ENCODE results near the gene MTHFD1L. TPM values are rescaled to one million over a fixed set of nuclear protein-coding genes. Genes with fewer than 3 reads are reported as not detected.

The MTHFD1L gene
- total and polyA plus RNA-seq, 2 of the 8 experiments (the other 6 are each of a cell fraction or from before 2014, with no cell fraction given): 29.2 to 105 TPM

DNA sequence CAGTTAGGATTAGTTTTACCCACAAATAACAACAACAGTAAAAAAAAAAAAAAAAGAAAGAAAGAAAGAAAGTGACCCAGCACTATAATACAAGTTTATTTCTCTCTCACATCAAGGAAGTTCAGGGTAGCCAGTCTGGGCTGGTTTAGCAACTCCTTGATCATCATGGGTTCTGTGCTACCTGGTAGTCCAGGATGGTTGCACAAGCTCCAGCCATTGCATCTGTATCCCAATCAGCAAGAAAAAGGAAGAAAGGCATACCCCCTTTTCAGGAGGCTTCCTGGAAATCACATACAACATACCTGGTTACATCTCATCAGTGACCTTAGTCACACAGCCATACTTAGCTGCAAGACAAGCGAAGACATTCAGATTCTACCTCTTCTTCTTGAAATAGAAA lies 128.5 kb downstream of the MTHFD1L start:
- Histone ChIP-seq H3K79me1 (ENCODE audit: low read depth, low read length) (no peaks in the 10 kb centered on the region), H2BK5ac (ENCODE audit: low read depth, low read length) (no peak overlapping the region), H4K91ac (replicated peaks; ENCODE audit: insufficient read length, low read length) (no peak overlapping the region), H3K23me2 (ENCODE audit: low read depth, low read length) (no peaks in the 10 kb centered on the region), H4K8ac (ENCODE audit: extremely low read depth, insufficient read depth, low read length) (no peak overlapping the region), H2BK20ac (ENCODE audit: low read length) (no peak overlapping the region), H4K5ac (ENCODE audit: insufficient read length, low read depth, low read length) (no peak overlapping the region), H3K18ac (ENCODE audit: extremely low read depth, low read length) (no peak overlapping the region), H3K23ac (ENCODE audit: insufficient read length) (no peak overlapping the region), H3K4me2 (ENCODE audit: insufficient read depth in 1 of 2, low read depth in 2 of 2, low read length in 2 of 2) (no peak overlapping the region), H3K4me1 (replicated peaks in 1 of 4; ENCODE audit: control insufficient read depth in 3 of 4, insufficient read depth in 4 of 4, low read length in 3 of 4) (no peaks in the 10 kb centered on the region), H3K9me3 (ENCODE audit: insufficient read depth in 2 of 2, low read depth in 1 of 2, low read length in 1 of 2) (no peaks in the 10 kb centered on the region), H3K79me2 (ENCODE audit: control insufficient read depth in 1 of 2, insufficient read depth in 2 of 2, low read length in 2 of 2) (no peaks in the 10 kb centered on the region), H3K9ac (replicated peaks in 1 of 4; ENCODE audit: extremely low read depth in 1 of 4, low read depth in 3 of 4, low read length in 3 of 4) (no peak overlapping the region), H2BK120ac (replicated peaks; ENCODE audit: low read depth, low read length) (no peak overlapping the region), H3K27me3 (replicated peaks in 1 of 4; ENCODE audit: control insufficient read depth in 3 of 4, extremely low read depth in 1 of 4, insufficient read depth in 3 of 4, low read length in 3 of 4) (no peaks in the 10 kb centered on the region), H2BK12ac (ENCODE audit: low read depth, low read length) (no peak overlapping the region), H4K20me1 (replicated peaks in 1 of 2; ENCODE audit: control insufficient read depth in 1 of 2, insufficient read depth in 2 of 2, low read length in 2 of 2) (no peaks in the 10 kb centered on the region), H3K4me3 (ENCODE audit: extremely low read depth in 1 of 4, insufficient read depth in 2 of 4, low read depth in 3 of 4, low read length in 4 of 4) (no peak overlapping the region), H3K56ac (replicated peaks; ENCODE audit: insufficient read length, low read depth, low read length) (no peak overlapping the region), H3K14ac (ENCODE audit: insufficient read length) (no peak overlapping the region), H3K36me3 (ENCODE audit: control insufficient read depth in 2 of 4, insufficient read depth in 4 of 4, low read length in 3 of 4) (peaks cover 0 to 3% (median 0%) of the 10 kb centered on the region in 4 experiments; a peak in 3 of 8 replicates), H2BK15ac (ENCODE audit: low read length) (no peak overlapping the region), H2AFZ (ENCODE audit: low read length) (no peak overlapping the region), H3K4ac (replicated peaks; ENCODE audit: insufficient read length, low read depth, low read length) (no peak overlapping the region), H3K27ac (ENCODE audit: low read depth, low read length) (no peak overlapping the region), H2AK5ac (ENCODE audit: low read depth, low read length) (no peak overlapping the region)
- TF ChIP-seq ASH2L (IDR thresholded peaks at IDR 0.05; ENCODE audit: low read length) (no peak), KDM1A (IDR thresholded peaks at IDR 0.05; ENCODE audit: borderline replicate concordance, low read length) (peak; percentile 57; the same call in 1 of the 2 replicates), RBBP5 (IDR thresholded peaks at IDR 0.05; ENCODE audit: borderline replicate concordance, low read depth, low read length) (no peak), JUND (IDR thresholded peaks at IDR 0.05; ENCODE audit: low read length) (no peak)
- CTCF ChIA-PET (ENCODE audit: partially characterized antibody): no interaction called here
- 94% methylated on average over 1 of the region's 1 CpG; no CpG with 5 or more reads in 1 of the 2 experiments for WGBS, 2 experiments (ENCODE audit: extremely low coverage in 1 of 2, insufficient coverage in 1 of 2, insufficient read length in 1 of 2, insufficient replicate concordance in 2 of 2, low coverage in 1 of 2, low lambda C conversion rate in 2 of 2, missing lambda C conversion rate in 1 of 2)
- DNase-seq (ENCODE audit: low read depth in 1 of 2, low spot score in 2 of 2): no peak
- POLR2A ChIA-PET (ENCODE audit: partially characterized antibody): no interaction called here
- FAIRE-seq: no peak

Measured in H1 (cell line).